AG09309 (cell line): Measurements from ENCODE around the gene STPG4.

Experiments used
- DNase-seq: peaks from one replicate; pipeline ENCODE4 v3.0.0-alpha.2; 2010; ENCODE audit warnings: low read depth
- H3K4me3 ChIP-seq: 2 replicates; pipeline ENCODE4 v1.5.1; 2011; ENCODE audit warnings: mild to moderate bottlenecking, low read depth, low read length, moderate library complexity; ENCODE audit not compliant: control insufficient read depth
- TF ChIP-seq, protein P1 (sequence below): IDR thresholded peaks from 2 replicates; pipeline ENCODE4 v1.5.1; 2011; ENCODE audit warnings: mild to moderate bottlenecking, low read depth, low read length, inconsistent platforms; ENCODE audit not compliant: insufficient read depth, control insufficient read depth; ENCODE audit errors: missing control alignments

STPG4 gene

DNA sequence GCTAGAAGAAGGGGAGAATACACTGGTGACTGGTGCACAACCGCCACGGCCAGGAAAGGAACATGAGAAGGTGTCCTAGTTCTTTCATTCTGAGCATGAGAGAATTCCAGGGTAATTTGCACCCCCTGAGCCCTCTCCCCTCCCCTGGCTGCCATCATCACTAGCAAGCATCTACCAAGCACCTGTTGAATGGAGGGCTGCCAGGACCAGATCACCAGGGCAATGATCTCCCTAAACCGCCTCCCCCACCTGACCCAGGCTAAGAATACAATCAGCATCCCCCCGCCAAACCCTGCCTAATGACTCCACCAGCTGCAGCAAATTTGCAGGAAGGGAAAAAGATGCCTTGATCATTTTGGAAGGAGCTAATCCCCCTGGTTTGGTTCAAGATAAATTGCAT is 100.2 kb downstream of the STPG4 start:
- TF ChIP-seq, protein P1, sequence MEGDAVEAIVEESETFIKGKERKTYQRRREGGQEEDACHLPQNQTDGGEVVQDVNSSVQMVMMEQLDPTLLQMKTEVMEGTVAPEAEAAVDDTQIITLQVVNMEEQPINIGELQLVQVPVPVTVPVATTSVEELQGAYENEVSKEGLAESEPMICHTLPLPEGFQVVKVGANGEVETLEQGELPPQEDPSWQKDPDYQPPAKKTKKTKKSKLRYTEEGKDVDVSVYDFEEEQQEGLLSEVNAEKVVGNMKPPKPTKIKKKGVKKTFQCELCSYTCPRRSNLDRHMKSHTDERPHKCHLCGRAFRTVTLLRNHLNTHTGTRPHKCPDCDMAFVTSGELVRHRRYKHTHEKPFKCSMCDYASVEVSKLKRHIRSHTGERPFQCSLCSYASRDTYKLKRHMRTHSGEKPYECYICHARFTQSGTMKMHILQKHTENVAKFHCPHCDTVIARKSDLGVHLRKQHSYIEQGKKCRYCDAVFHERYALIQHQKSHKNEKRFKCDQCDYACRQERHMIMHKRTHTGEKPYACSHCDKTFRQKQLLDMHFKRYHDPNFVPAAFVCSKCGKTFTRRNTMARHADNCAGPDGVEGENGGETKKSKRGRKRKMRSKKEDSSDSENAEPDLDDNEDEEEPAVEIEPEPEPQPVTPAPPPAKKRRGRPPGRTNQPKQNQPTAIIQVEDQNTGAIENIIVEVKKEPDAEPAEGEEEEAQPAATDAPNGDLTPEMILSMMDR = no peak
- DNase-seq = no peak
- H3K4me3 ChIP-seq = no peak overlapping the region

- no peak for DNase-seq
- TF ChIP-seq, protein P1 = no peak
- H3K4me3 ChIP-seq = no peak overlapping the region
These were observed 101.0 kb downstream of the STPG4 start for GRCh38 chr2:47054036-47054555.

DNA sequence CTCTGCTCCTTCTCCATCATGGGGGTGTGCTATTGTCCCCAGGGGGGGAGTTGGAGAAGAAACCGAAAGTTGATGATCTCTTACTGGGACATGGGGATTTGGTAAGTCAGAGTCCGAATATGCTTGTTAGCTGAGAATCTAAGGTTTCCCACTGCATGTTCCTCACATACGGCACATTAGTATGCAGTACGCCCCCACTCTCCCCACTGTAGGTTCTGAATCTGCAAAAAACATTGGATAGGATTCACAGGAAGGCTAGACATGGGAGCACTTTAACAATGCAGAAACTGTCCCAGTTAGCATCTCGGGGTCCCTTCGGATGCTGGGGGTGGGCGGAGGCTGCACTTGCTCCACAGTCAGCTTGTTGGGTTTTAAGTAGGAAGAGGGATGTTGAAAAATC is 102.3 kb downstream of the STPG4 start:
- TF ChIP-seq, protein P1 = no peak
- H3K4me3 ChIP-seq = no peak overlapping the region
- no peak for DNase-seq

DNA sequence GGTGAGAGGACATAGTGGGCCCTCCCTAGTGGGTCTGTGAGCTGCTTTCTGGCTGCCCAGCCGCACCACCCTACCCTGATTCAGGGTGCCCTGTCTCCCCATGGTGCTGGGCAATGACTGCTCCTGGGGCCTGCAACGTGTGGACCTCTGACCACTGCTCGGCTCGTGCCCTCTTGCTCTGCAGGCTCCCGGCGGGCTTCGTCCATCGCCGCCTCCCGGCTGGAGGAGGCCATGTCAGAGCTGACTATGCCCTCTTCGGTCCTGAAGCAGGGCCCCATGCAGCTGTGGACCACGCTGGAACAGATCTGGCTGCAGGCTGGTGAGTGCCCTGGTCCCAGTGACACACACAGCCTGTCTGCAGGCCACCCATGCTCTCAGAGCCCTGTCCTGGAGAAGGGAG is 103.5 kb downstream of the STPG4 start:
- DNase-seq = no peak
- TF ChIP-seq, protein P1 = no peak
- no peak overlapping the region for H3K4me3 ChIP-seq

DNA sequence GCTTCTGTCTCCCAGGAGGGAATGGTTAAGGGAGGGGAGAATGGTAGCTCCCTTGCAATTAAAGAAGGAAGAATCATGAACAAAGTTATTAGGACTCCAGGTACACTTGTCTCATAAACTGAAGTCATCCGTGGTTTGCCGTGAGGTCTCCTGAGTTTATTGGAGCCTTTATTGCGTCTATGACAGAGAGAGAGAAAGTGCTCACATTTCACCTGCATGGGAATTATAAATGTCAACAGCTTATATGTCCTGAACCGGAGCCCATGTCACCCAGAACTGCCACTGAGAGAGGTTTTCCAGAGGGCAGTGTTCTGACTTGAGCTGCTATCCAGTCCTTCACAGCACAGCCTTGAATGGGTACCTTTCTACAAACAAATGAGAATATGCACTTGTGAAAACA is 104.3 kb downstream of the STPG4 start:
- no peak overlapping the region for H3K4me3 ChIP-seq
- TF ChIP-seq, protein P1 = no peak
- DNase-seq = no peak

DNA sequence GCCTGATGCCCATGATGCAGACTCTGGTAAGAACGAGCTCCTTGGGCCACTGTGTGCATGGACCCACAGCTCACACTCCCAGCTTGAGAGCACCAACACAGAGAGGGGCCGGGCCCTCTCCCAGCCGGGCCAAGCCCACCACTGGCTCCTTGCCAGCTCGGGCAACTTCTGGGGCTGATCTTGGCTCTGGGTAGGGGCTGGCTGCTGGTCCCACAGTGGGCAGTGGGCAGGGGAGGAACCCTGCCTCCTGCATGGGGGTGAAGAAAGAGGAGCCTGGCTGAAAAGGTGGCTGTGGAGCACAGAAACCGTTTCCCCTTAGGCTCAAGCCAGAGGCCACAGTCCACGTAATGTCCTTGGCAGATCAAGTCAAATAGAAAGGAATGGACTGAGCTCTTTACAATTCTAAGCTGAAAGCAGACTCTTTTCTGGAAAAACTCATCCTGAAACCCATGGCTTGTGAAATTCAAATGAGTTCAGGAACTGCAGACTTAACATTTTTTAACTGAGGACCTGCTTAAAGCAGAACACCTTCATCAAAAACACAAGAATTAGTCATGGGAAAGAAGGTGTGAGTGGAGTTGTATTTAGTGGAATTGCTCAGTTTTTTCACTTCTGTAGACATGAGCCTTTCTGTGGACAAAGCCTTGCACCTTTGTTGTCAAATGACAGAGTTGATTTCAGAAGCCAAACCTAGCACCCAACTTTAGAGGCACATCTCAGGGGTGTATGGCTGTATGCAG is 104.9 kb downstream of the STPG4 start:
- no peak overlapping the region for H3K4me3 ChIP-seq
- TF ChIP-seq, protein P1 = no peak
- no peak for DNase-seq
